Tongue (tissue), 2 donors: ENCODE measurements around the gene SPOCK1. TPM values are rescaled to one million over a fixed set of nuclear protein-coding genes. Genes with fewer than 3 reads are reported as not detected.

Source experiments
- DNase-seq: peaks from one replicate; pipeline ENCODE4 v3.0.0-alpha.2; 2015
- total RNA-seq: library from RNA; depleted of rRNA; stranded (reverse); fragments of >200 nt; gene quantifications from one replicate; pipeline ENCODE4 v1.2.3, GENCODE V29; 2014

The SPOCK1 gene
- total RNA-seq, 1 donor from 2014 or later = 12.3 TPM

DNA sequence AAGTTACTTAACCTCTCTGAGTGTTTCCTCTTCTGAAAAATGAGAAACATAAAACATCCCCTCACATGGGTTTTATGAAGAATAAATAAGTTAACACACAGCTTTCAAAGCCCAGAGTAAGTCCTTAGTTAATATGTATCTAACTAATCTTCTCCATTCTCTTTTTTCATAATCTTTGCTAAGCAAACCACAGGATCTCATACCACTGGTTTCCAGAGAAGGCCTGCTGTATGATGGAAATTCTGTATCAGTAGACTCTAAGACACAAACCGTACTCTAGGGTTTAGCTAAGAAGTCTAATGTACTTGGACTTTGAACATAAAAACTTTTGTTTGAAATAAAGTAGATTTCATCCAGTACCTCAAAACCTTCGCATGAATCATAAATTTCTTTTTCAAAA is 307.9 kb downstream of the SPOCK1 start:
- no peak for DNase-seq

DNA sequence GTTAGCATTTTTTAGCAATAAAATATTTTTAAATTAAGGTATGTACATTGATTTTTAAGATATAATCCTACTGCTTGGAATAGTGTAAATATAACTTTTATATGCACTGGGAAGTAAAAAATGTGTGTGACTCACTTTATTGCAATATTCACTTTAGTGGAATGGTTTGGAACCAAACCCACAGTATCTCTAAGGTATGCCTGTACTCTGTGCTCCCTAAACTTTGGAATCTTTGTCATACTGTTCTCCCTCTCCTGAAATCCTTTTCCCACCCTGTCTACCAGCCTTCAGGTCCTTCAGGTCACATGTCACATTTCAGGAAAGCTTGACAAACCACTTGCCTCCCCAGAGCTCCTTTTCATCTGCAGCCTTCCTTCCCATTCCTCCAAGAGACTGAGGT is 308.7 kb downstream of the SPOCK1 start:
- no peak for DNase-seq

DNA sequence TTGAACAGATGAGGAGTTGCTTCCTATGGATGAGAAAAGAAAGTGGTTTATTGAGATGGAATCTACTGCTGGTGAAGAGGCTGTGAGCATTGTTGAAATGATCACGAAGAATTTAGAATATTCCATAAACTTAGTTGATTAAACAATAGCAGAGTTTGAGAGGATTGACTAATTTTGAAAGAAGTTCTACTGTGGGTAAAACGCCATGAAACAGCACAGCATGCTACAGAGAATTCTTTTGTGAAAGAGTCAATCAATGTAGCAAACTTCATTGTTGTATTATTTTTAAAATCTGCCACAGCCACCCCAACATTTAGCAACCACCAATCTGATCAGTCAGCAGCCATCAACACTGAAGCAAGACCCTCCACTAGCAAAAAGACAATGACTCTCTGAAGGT is 309.1 kb downstream of the SPOCK1 start:
- no peak for DNase-seq

DNA sequence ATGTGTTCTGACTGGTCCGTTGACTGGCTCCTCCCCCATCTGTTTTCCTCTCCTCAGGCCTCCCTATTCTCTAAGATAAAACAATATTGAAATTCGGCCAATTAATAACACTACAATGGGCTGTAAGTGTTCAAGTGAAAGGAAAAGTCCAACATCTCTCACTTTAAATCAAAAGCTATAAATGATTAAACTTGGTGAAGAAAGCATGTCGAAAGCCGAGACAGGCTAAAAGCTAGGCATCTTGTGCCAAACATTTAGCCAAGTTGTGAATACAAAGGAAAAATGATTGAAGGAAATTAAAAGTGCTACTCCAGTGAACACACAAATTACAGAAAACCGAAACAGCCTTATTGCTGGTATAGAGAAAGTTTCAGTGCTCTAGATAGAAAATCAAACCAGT is 310.6 kb downstream of the SPOCK1 start:
- DNase-seq = no peak

DNA sequence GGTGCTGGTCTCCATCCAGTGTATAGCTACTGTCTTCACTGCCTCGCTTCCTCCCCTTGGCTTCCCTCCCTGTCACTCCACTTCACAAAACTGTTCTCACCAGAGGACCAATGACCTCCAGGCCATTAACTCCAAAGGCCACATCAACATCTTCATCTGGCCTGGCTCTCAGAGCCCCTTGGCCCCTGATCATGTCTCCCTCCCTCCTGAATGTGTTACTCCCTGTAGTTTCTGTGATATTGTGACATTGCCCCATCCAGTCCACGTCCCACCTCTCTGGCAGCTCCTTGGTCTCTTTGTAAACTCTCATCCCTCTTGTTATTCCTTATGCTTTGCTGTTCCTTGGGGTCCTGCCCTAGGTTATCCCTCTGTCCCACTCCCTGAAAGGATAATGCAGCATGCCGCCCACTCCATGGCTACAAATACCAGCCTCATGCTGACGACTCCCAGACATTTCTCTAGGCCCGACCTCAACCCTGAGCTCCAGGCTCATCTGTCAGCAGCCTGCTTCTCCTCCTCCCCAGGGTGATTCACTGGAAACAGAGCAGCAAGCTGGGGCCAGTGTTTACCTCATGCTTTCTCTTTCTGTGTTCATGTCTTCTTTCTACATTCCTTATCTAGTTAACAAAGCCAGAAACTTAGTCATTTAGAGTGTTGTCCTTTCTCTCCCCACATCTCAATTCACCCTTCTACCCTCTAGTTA is 312.2 kb downstream of the SPOCK1 start:
- DNase-seq = no peak

DNA sequence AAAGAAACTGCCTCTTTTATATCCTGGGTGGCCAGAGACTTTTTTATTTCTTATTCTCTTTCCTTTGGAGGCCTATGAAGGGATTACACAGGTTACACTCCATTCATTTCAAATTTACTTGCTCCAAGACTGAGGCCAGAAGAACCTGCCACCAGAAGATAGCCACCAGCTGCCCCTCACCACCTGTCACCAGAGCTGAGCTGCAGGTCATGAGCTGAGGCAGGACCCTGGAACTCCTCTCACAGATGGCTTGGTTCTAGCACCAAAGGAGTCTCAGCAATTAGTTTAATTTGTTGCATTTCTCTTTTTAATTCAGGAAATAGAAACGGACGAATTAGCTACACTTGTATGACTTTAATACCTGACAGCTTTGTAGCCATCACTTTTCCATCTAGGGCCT is 313.9 kb downstream of the SPOCK1 start:
- DNase-seq = no peak

DNA sequence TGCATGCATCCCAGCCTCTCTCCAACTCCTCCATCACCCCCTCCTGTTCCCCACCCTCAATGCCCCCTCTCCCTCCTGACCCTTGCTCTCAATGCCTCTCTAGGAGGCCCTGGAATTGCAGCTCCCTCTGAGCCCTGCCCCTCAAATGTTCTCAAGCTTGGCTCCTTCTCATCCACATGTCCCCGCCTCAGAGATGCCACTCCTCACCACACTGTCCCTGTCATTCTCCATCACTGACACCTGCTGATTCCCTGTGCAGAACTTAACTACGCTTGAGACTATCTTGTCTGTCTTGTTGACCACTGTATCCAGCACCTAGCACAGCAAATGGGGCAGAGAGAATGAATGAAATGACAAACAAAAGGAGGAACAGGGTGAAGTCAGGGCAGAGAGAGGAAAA is 314.4 kb downstream of the SPOCK1 start:
- no peak for DNase-seq

DNA sequence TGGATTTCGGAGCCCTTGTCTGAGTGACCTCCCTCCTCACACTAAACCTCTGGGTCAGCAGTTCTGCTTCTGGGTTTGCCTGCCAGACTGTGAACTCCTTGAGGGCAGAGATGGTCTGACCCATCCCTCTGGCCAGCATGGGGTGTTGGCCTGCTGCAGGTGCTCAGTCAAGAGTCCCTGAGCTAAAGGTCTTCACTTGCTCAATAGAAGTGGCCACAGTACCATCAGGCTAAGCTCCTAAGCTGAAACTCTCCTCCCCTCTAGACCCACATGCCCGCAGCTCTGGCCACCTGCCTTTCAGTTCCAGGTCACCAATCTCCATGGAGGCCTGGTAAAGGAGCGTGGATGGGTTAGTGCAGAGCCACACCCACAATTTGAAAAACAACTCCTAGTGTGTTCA is 316.6 kb downstream of the SPOCK1 start:
- DNase-seq = no peak

DNA sequence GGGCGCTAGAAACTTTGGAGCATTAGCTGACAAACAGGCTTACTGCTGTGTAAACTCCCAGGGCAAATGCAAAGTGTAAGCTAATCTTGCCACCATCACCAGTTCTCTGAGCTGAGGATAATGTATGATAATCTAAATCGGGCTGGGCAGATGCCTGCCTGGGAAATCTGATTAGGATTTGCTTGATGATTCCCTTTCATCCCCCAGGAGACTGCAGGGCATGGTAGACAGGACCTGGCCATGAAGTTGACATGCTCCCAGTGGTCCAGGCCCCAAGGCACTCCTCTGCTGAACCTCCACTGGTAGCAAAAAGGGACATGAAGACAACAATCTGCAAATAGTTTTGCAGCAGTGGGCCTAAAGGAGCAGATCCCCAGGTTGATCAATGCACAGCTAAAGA is 317.5 kb downstream of the SPOCK1 start:
- DNase-seq = no peak

DNA sequence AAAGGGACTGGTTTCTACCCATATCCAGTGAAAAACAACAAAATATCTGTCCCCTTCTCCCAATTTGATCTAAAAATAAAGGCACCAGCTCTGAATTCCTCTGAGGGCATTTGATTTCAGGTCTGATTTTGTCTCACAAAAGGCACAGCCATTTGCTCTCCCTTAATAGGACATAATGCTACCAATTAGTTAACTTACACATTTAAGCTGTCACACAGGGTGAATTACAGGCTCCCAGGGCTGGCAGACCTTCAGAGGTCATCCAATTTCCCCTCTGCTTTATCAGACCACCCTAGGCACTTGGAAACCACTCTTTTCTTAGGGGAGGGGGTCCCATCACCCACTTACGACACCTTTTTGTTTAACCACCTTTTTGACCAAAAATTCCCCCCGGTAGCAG is 319.9 kb downstream of the SPOCK1 start:
- no peak for DNase-seq

DNA sequence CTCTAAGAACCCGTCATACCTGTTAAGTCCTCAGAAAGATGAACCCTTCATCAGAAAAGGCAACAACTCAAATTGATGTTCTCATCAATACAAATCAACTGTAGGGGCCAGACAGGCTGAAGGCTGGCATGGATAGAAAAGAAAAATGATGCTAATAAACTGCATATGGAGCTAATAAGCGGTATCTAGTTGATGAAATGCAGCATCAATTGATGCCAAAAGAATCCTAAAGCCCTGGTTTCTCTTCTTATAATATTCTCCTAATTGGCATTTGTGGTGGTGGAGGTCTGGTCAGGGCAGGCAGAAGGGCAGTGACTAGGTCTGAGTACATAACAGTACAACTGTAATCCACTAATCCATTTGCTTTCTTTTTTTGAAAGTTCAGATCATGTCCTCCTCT is 322.5 kb downstream of the SPOCK1 start:
- DNase-seq = no peak

DNA sequence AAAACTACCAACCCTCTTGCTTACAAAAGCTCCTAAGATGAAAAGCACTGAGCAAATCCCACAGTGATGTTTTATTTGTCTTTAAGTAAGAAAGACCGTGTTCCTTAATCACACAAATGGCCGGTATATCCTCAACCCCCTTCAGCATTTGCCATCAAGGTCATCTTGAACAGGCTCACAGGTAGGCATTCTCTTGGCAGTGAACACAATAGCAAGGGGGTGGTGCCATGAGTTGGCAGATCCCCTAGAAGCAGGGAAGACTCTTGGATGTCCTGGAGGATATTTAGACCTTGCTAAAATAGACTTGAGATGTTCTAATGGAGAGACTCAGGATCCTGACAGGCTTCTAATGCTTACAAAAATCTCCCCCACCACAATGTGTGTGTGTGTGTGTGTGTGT is 323.0 kb downstream of the SPOCK1 start:
- no peak for DNase-seq

DNA sequence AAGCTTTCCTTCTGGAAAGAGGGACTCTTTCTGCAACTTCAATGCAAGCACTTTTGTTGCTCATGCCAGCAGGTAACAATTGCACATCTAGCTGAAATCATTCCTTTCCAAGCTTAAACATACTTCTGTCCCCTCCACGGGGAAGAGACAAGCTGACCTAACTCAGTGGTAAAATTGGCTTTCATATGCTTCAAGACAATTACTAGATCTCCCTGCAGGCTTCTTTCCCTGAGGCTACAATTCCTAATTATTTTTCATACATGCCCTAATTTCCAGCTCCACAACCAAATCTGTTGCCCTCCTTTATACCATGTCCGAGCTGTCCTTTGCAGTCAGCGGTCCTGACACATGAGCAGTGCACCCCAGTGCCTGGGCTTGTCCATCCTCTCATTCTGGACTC is 324.9 kb downstream of the SPOCK1 start:
- no peak for DNase-seq

DNA sequence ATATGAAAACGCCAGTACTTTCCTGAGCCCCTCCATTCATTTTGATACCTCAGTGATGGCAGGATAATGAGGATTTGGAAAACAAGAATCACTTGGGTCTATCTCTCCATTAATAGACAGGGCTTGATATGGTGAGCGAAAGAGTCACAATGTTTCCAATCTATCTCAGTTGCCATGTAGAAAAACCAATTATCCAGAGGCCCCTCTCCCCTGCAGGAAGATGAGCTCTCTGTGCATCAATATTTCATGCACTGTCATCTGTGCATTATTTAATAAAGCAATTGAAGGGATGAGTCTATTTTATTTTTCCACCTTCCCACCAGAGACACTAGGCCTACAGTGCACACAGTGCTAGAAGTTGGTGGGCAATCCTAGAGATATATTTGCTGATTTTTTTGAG is 326.9 kb downstream of the SPOCK1 start:
- no peak for DNase-seq

DNA sequence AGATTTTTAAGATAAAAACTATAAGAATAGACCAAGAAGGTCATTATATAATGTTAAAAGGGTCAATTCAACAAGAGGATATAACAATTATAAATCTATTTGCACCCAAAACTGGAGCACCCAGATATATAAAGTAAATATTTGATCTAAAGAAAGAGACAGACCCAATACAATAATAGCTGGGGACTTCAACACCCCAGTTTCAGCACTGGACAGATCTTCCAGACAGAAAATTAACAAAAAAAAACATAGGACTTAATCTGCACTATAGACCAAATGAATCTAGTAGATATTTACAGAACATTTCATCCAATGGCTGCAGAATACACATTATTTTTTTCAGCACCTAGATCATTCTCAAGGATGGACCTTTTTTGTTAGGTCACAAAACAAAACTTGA is 331.9 kb downstream of the SPOCK1 start:
- no peak for DNase-seq

DNA sequence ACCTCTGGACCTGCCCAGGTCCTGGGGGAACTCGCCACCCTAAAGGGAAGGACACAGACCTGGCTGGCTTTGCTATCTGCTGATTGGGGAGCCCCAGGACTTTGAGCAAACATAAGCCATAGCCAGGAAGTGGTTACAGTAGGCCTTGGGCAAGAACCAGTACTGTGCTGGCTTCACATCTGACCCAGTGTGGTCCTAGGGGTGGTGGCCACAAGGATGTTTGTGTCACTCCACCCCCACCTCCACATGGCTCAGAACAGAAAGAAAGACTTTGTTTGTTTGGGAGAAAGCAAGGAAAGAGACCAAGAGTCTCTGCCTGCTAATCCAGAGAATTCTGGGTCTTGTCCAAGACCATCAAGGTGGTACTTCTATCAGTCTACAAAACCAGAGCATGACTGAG is 334.2 kb downstream of the SPOCK1 start:
- DNase-seq = no peak

DNA sequence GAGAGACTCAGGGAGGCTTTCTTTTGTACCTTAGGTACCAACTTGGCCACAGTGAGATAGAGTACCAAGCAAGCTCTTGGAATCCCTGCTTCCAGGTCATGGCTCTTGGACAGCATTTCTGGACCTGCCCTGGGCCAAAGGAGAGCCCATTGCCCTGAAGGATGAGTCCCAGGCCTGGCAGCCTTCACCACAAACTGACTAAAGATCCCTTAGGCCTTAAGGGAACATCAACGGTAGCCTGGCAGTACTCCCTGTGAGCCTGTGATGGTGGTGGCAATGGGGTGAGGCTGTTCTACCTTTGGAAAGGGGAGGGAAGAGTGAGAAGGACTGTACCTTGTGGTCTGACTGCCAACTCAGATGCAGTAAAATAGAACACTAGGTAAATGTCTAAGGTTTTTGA is 334.6 kb downstream of the SPOCK1 start:
- no peak for DNase-seq

DNA sequence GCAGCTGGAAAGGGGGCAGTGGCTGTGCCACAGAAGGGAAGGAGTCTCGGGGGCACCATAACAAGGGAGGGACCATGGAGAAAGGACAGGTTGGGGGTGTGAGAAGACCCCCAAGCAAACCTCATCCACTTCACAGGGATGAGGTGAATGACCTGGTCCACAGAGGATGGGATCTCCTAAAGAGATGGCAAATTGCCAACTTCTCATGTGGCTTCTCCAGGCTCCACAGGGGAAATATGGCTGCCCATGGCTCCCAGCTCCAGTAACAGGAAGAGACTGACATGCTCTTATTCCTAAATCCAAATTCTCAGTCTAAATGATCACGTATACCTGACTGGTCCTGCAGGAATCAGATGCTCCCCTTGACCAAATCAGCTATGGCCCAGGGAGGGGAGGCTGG is 340.4 kb downstream of the SPOCK1 start:
- DNase-seq = no peak

DNA sequence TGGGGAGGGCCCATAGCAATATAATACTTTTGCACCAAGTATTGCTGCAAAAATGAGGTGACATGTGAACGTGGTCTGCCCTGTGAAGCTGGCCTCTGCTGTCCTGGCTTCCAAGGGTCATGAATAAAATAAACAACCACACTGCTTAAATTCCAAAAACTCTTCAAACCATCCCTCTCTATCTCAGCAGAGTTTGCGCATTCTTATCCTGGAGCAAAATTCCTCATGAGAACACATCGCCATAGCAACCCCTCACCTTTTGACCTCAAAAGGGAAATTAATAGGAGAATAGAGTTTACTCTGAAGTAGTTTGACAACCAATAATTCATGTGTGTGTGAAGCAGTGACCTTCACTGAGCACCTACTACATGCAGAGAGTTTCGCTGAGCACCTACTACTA is 342.9 kb downstream of the SPOCK1 start:
- DNase-seq = no peak

DNA sequence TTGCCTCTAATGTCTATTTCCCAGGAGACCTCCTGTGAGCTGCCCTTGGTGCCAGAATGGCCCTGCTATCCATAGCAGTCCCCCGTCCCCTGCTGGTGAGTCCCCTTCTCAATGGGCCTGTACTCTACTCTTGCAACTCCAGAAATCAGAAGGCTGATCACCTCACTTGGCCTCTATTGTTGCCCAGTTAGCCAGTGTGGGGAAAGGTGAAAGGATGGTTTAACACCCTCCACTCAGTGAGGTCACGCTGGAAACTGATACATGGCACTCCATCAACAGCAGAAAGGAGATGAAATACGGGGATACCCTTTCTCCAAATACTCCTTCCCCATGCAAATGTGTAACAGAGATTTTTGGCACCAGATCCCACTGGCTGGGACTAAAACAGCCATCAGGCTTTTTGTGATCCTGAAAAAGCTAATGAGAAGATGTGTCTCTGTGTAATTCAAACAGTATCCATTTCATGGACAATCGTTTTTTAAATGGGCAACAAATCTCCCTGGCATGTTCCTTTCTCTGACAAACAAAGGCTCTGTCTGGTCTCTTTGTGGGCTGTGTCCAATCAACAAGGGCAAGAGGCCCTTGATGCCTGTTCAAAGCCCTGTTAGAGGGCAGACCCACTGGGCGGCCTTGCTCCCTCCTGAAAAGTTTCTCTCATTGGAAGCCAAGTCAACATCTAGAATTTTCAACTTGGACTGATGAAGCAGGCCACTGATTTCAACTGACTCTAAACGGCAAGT is 343.7 kb downstream of the SPOCK1 start:
- DNase-seq = no peak

DNA sequence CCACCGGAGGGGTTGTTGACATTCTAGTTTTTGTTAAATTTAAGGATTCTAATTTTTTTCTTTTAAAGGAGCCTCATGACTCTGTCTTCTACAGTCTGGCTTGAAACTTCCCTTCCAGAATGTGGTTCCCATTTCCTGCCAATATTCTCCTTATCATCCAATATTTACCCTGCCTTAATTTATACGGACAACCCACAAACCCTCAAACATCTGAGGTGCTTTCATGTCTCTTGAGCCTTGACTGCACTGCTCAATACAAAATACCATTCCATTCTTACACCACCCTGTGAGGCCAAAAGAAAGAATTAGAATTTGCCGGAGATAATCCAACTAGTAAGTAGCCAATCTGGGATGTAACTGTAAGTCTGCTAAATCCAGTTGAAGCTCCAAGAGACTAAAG is 346.5 kb downstream of the SPOCK1 start:
- DNase-seq = no peak

DNA sequence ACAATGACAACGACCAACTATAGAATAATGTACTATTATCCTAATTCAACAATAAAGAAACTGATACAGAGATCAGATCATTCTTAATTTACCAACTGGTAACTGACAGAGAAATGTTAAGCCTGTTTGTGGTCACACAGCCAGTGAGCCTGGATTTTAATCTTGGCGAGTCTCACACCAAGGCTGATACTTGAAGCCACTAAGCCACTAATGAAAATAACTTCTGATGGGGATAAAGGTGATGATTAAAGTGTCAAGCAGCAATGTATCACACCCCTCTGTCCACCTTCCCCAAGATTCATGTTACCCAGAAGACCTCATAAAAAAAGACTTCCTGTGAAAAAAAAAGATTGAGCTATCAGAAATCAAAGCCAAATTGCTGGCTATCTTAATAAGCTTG is 350.5 kb downstream of the SPOCK1 start:
- no peak for DNase-seq

DNA sequence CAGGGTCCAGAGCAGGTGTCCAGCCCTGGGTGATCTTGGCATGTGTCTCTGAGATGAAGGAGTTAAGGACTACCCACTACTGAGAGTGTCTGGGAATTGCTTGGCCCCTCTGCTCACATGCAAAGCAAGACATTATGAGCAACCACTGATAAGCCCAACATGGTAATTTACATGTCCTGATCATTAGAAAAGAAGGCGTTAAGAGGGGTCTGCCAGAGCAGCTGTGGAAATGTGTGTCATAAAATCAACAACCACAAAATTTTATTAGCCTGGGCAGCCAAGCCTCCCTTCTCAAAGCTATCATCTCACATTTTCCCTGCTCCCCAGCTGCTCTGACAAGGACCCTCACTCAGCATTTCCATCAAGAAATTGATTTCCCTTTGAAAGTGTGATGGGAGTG is 351.0 kb downstream of the SPOCK1 start:
- DNase-seq = no peak

DNA sequence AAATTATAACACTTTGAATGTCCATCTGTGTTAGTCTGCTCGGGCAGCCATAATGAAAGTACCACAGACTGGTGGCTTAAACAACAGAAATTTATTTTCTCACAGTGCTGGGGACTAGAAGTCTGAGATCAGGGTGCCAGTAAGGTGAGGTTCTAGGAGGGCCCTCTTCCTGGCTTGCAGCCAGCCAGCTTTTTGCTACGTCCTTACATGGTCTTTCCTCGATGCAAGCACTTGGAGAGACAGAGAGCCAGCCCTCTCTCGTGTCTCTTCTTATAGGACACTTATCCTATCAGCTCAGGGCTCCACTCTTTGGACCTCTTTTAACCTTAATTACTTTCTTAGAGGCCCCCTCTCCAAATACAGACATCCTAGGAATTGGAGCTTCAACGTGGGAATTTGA is 351.8 kb downstream of the SPOCK1 start:
- DNase-seq = no peak
